ENCODE data around the gene TMEM176B.

TMEM176B gene

GRCh38 chr7:150751702-150752101 lies 48.5 kb downstream of the TMEM176B start:
- DNase-seq (ENCODE audit: low read depth) = no peak

DNA sequence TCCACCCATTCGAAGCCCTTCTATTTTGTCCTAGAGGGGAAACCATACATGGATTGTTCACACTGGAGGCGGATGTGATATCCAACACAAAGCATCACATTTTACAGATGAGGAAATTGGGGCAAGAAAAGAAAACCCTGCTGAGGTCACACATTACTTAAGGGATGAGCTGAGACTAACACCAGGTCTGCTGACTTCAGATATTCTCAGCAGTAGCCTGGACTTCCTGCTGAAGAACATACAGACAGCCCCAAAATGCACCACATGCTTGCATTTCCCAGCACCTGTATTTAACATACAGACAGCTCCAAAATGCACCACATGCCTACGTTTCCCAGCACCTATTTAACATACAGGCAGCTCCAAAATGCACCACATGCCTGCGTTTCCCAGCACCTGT lies 51.8 kb downstream of the TMEM176B start:
- DNase-seq (ENCODE audit: low read depth) = no peak

- DNase-seq (ENCODE audit: low read depth) = no peak
Measured at GRCh38 chr7:150746921-150747320, 53.2 kb downstream of the TMEM176B start.

- no peak for DNase-seq (ENCODE audit: low read depth)
Measured at GRCh38 chr7:150745876-150746275, 54.3 kb downstream of the TMEM176B start.

- no peak for DNase-seq (ENCODE audit: low read depth)
Measured at GRCh38 chr7:150745086-150745485, 55.1 kb downstream of the TMEM176B start.

GRCh38 chr7:150744041-150744656 lies 56.0 kb downstream of the TMEM176B start:
- no peak for DNase-seq (ENCODE audit: low read depth)

- no peak for DNase-seq (ENCODE audit: low read depth)
Measured at GRCh38 chr7:150742286-150742968, 57.7 kb downstream of the TMEM176B start.
